Measurements from ENCODE around the gene RGS3. TPM values are rescaled to one million over a fixed set of nuclear protein-coding genes. Genes with fewer than 3 reads are reported as not detected.

The RGS3 gene
- total RNA-seq, 1 donor from 2014 or later, result 26.3 TPM

DNA sequence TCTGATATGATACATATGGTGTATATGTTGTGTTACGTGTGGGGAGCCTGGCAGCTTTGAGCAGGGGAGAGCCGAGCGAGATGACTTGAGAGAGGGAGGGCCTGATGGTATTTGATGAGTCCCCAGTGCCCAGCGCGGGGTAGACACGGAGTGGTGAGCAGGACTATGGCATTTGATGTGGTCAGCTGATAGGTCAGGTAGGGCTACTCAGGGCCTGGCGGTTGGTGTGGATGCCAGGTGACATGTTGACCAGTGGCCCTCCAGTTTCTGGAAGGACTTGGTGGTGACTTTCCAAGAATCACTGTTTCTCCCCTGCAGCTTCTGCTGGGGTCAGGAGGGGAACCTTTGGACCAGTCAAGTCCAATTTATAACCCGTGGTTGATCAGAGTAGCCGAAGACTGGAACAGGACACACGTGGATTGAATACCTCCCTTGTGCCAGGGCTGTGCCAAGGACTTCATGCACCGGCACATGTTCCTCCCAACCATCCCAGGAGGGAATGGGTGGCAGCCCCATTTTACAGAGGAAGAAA, 148.8 kb downstream of the RGS3 start:
- TF ChIP-seq, protein P1, sequence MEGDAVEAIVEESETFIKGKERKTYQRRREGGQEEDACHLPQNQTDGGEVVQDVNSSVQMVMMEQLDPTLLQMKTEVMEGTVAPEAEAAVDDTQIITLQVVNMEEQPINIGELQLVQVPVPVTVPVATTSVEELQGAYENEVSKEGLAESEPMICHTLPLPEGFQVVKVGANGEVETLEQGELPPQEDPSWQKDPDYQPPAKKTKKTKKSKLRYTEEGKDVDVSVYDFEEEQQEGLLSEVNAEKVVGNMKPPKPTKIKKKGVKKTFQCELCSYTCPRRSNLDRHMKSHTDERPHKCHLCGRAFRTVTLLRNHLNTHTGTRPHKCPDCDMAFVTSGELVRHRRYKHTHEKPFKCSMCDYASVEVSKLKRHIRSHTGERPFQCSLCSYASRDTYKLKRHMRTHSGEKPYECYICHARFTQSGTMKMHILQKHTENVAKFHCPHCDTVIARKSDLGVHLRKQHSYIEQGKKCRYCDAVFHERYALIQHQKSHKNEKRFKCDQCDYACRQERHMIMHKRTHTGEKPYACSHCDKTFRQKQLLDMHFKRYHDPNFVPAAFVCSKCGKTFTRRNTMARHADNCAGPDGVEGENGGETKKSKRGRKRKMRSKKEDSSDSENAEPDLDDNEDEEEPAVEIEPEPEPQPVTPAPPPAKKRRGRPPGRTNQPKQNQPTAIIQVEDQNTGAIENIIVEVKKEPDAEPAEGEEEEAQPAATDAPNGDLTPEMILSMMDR (IDR thresholded peaks at IDR 0.05; ENCODE audit: unreplicated experiment), result no peak
- H3K27ac Mint-ChIP-seq, result no peak overlapping the region
- no peak overlapping the region for H3K4me3 Mint-ChIP-seq
- H3K27me3 Mint-ChIP-seq (ENCODE audit: low read depth), result no peaks in the 10 kb centered on the region
- H3K9me3 Mint-ChIP-seq, result no peaks in the 10 kb centered on the region
- peaks cover 20% of the 10 kb centered on the region for H3K4me1 Mint-ChIP-seq
- no peak for DNase-seq (ENCODE audit: low spot score in 2 of 2, unreplicated experiment in 2 of 2)
- H3K36me3 Mint-ChIP-seq, result no peaks in the 10 kb centered on the region

DNA sequence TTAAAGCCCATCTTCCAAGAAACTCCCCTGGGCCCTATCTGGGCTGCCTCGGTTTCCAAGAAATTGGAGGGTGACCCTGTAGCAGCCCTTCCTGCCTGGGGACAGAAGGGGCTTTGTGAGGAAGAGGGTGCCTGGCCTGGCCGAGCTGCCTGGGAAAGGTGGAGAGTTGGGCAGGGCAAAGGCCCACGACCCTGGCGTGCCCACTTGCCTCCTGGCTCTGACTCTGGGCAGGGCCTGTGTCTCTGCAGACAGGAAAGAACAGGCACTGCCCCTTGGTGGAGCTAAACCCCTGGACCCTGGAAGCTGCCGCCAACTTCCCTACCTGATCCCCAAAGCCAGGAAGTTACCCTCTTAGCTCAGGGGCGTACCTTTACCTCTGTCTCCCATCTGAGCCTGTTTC, 149.3 kb downstream of the RGS3 start:
- no peak for DNase-seq (ENCODE audit: low spot score in 2 of 2, unreplicated experiment in 2 of 2)
- Mint-ChIP-seq H3K4me3 (no peak overlapping the region), H3K27me3 (ENCODE audit: low read depth) (no peaks in the 10 kb centered on the region), H3K4me1 (peaks cover 25% of the 10 kb centered on the region), H3K9me3 (no peaks in the 10 kb centered on the region), H3K36me3 (no peaks in the 10 kb centered on the region), H3K27ac (no peak overlapping the region)
- TF ChIP-seq, protein P1 (IDR thresholded peaks at IDR 0.05; ENCODE audit: unreplicated experiment), result no peak

DNA sequence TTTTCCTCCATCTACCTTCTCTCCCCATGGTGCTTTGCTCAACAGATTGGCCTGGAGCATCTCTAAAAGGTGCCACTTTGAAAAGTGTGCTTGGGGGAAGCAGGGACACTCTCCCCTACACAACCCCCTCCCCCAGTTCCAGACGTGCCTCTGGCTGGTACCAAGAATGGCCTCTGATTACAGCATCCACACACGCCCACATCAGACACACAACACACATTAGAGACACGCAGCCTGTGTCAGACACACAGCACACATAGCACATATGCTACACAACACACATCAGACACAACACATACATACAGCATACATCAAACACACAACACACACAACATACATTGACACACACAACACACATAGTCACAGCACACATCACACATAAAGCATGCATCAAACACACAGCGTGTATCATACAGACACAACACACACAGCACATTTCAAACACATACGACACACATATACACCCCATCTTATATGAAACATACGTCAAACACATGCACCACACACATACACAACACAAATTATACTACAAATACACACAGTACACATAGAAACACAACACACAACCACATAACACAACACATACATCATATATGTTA, 150.4 kb downstream of the RGS3 start:
- Mint-ChIP-seq H3K27ac (peak overlapping the region; percentile 7), H3K27me3 (ENCODE audit: low read depth) (no peaks in the 10 kb centered on the region), H3K4me1 (peaks cover 25% of the 10 kb centered on the region), H3K4me3 (no peak overlapping the region), H3K9me3 (no peaks in the 10 kb centered on the region), H3K36me3 (no peaks in the 10 kb centered on the region)
- no peak for DNase-seq (ENCODE audit: low spot score in 2 of 2, unreplicated experiment in 2 of 2)
- TF ChIP-seq, protein P1 (IDR thresholded peaks at IDR 0.05; ENCODE audit: unreplicated experiment), result no peak

- peak overlapping the region; percentile 83 for H3K27ac Mint-ChIP-seq
- peaks cover 25% of the 10 kb centered on the region for H3K4me1 Mint-ChIP-seq
- H3K4me3 Mint-ChIP-seq, result no peak overlapping the region
- TF ChIP-seq, protein P1 (IDR thresholded peaks at IDR 0.05; ENCODE audit: unreplicated experiment), result no peak
- no peak for DNase-seq (ENCODE audit: low spot score in 2 of 2, unreplicated experiment in 2 of 2)
- H3K36me3 Mint-ChIP-seq, result no peaks in the 10 kb centered on the region
- no peaks in the 10 kb centered on the region for H3K27me3 Mint-ChIP-seq (ENCODE audit: low read depth)
- H3K9me3 Mint-ChIP-seq, result no peaks in the 10 kb centered on the region
Observed at GRCh38 chr9:113614843-113615648, 151.5 kb downstream of the RGS3 start.

GRCh38 chr9:113616116-113616515, 152.6 kb downstream of the RGS3 start:
- Mint-ChIP-seq H3K27me3 (ENCODE audit: low read depth) (no peaks in the 10 kb centered on the region), H3K27ac (peak overlapping the region; percentile 83), H3K9me3 (no peaks in the 10 kb centered on the region), H3K36me3 (no peaks in the 10 kb centered on the region), H3K4me1 (peaks cover 35% of the 10 kb centered on the region), H3K4me3 (no peak overlapping the region)
- no peak for DNase-seq (ENCODE audit: low spot score in 2 of 2, unreplicated experiment in 2 of 2)
- TF ChIP-seq, protein P1 (IDR thresholded peaks at IDR 0.05; ENCODE audit: unreplicated experiment), result no peak
